Islet precursor cell (in vitro differentiated cells): ENCODE measurements around the gene ATP13A2.
"Not testable (repeated sequence)": the region's sequence is repeated elsewhere in the genome, so short reads cannot be mapped to it uniquely, and the experiment has no call there.

ENCODE experiments used
- DNase-seq: peaks from one replicate; pipeline ENCODE4 v3.0.0-alpha.2; 2018

Gene ATP13A2

DNA sequence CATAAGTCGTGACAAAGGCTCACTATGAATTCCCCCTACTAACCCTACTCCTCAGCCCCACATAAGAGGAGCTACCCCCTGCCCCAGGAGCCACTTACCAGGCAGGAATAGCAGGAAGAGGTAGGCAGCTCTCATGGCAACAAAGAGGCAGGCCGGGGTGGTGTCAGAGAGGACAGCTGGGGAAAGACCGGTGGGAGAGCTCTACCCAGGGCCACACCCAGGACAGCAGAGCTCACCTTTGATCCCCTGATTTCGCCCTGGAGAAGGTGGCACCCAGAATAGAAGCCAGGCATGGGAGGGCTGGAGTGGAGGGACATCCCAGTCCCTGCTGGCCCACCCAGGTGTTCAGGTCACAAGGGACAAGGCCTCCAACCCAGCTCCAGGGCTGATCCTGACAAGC lies 33.6 kb downstream of the ATP13A2 start:
- DNase-seq, result no peak

DNA sequence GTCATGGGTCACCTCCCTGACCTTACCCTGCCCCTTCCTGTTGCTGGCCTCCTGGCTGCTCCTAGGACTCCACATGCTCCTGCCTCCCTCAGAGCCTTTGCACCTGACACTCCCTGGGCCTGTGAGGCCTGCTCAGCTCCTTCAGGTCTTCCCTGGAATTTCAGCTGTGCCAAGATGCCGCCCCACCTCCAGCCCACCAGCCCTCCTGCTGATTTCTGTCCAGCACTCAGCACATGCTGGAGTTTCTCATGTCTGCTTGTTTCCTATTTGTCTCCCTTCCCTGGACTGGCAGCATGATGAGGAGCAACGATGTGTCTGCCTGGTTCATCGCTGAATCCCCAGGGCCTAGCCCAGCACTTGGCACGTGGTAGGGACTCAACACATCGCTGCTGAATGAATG lies 34.4 kb downstream of the ATP13A2 start:
- no peak for DNase-seq

DNA sequence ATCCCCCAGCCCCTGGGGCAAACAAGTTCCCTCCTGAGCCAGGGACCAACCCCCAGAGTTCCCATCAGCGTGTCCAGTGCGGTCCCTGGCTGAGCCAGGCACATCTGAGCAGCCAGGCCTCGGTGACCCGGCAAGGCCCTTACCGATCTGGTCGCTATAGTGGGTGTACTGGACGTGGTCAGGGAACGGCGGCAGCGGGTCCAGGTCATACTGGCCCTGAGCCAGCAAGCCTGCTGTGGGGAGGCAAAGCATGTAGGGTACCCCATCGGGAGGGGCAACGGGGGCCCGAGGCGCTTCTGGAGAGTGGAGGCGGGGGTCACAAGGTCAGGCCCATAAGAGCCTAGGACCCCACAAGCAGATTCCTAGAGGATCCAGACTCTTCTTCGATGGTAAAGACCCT lies 34.8 kb downstream of the ATP13A2 start:
- DNase-seq, result no peak

DNA sequence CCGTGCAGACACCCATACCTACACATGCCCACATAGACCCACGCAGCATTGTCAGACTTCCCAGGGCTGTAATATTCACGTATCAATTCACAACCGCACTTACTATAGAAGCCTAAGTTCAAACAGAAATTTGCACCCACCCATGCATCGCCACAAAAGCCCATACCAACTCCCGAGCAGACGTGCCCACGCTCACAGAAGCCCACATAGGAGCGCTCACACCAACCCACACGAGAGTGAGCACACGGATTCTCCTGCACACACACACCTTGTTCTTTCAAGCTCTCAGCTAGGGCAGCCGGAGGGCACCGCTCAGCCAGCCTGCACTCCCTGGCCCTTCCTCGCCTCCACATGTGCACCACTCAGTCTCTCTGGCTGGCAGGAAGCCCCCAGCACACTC lies 35.9 kb downstream of the ATP13A2 start:
- DNase-seq, result no peak

DNA sequence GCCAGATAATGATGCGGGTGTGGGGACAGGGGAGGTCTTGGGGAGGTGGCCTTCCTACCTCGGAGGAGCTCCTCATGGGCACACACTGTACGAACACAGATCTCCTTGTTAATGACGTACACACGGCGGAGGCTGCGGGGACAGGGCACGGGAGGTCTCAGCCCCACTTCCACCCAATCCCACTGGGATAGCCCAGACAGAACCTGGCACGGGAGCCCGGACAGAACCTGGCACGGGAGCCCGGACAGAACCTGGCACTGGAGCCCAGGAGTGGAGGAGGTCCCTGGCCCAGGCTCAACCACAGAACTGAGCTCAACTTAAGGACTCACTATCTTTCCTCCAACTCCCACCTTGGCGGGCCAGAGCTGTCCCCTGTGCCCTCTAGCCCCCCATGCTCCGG lies 36.5 kb downstream of the ATP13A2 start:
- DNase-seq, result no peak

DNA sequence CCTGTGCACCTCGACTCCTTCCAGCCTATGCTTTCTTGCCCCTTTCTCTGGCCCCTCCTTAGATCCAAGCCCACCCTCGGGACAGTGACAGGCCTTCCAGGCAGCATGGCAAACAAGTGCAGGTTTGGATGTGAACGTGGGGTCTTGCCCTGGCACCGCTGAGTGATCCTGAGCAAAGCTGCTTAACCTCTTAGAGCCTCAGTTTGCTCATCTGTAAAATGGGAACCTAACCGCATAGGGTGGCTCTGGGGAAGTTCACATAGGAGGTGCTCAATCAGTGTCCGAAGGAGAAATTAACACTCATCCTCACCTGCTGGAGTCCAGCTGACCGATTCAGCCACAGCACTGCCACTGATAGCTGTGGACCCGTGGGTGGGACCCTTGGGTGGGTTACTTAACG lies 38.5 kb downstream of the ATP13A2 start:
- no peak for DNase-seq

DNA sequence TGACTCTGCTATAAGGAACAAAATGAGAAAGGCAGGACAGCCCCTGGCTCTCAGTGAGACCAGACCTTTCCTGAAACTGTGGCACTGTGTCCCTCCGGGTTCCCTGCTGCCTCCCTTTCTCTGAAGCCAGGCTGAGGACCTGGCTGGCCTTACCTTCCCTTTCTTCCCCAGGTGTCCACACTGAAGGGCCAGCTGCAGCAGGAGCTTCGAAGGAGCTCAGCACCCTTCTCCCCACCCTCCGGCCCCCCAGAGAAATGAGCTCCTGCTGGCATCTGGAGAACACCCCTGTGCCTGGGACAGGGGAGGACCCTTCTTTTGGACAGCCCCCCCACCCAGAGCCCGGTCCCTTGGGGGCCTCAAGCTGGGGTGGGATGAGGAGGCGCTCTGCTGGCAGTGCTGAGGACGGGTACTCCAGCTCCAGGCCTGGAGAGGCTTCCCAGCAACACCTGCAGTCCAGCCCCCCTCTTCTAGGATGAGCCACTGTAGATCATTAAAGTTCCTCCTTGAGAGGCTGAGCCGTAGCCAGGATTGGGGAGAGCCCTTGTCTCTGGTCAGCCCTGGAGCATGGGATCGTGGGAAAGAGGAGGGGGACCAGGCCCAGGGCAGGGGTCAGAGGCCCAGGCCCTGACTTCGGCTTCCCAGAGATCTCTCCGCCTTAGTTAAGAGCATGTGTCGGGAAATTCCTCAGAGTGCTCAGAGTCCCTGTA lies 39.4 kb downstream of the ATP13A2 start:
- DNase-seq, result no peak

DNA sequence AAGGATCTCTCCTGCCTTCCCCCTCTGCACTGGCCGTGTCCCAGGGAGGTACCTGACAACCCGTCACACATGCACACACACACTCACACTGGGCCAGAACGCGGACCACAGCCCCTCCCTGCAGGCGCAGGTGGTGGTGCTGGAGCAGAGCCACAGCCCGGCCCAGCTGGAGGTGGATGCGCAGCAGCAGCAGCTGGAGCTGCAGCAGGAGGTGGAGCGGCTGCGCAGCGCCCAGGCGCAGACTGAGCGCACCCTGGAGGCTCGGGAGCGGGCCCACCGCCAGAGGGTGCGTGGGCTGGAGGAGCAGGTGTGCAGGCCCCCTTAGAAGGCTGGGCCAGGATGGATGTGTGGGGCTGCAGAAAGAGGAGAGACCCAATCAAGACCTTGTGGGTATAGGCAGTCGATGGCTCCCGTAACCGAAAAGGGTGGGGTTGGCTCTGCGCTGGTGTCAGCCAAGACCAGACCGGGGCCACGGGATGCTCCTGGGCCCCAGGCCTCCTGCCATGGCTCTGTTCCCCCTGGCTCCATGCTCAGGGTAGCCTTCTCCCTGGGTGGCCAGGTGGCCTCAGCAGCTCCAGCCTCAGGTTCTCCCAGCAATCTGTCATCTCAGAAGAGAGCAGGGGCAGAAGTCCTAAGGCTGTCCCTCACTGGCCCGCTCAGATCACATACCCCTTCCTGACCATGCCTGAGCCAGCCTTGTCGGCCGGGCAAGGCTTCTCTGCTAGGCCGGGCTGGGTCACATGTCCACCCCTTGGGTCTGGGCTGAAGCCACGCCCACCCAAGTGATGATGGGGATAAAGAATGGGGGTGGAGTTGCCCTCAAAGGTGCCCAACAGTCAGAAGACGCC lies 40.2 kb downstream of the ATP13A2 start:
- DNase-seq, result peak; percentile 65

DNA sequence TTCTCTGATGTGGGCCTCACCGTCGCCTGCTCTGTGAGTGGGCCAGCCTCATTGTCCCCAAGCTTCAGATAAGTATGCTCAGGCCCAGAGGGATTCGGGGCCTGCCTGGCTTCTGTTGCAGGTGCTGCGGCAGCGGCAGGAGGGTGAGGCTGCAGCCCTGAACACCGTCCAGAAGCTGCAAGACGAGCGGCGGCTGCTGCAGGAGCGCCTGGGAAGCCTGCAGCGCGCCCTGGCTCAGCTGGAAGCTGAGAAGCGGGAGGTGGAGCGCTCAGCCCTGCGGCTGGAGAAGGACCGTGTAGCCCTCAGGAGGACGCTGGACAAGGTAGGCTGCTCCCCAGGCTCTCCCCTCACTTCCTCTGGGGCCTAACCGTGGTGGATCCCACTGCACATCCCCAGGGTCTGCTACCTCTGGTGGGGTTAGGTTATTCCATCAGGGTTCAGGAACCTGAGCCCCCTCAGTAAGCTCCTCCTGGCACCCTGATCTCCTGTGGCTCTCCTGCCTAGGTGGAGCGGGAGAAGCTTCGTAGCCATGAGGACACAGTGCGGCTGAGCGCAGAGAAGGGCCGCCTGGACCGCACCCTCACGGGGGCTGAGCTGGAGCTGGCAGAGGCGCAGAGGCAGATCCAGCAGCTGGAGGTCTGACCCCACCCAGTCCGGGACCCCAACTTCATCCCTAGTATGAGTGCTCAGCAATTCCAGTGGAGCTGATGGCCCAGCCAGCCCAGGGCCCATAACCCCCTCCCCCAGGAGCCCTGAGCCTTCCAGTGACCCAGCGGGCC lies 41.4 kb downstream of the ATP13A2 start:
- no peak for DNase-seq

DNA sequence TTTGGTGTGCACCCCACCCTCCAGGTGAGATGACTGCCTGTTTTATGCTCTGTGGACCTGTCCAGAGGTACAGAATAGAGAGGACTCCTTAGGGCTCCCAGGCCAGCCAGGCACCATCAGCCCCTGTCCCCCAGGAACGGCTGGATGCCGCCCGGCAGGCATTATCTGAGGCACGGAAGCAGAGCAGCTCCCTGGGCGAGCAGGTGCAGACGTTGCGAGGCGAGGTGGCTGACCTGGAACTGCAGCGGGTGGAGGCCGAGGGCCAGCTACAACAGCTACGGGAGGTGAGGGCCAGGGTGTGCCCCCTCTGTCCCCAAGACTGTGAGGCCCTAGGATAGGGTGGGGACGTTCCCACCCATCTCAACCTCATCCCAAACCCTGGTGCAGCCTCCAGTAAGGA lies 42.1 kb downstream of the ATP13A2 start:
- no peak for DNase-seq

DNA sequence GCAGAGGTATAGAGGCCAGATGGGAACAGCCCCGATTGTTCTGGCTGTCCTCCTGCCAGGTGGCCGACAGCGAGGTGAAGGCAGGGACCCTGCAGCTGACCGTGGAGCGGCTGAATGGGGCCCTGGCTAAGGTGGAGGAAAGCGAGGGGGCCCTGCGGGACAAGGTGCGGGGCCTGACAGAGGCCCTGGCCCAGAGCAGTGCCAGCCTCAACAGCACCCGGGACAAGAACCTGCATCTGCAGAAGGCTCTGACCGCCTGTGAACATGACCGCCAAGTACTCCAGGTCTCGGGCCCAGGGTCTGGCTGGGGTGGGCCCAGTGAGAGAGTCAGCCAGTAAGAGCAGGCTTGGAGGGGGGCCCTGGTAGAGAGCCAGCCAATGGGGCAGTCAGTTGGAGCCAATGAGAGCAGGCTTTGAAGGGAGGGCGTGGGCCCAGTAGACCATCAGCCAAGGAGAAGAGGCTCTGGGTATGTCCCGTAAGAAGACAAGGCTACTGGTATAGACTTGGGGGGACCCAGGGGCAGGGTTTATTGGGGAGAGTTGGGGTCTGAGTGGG lies 42.6 kb downstream of the ATP13A2 start:
- DNase-seq, result no peak

DNA sequence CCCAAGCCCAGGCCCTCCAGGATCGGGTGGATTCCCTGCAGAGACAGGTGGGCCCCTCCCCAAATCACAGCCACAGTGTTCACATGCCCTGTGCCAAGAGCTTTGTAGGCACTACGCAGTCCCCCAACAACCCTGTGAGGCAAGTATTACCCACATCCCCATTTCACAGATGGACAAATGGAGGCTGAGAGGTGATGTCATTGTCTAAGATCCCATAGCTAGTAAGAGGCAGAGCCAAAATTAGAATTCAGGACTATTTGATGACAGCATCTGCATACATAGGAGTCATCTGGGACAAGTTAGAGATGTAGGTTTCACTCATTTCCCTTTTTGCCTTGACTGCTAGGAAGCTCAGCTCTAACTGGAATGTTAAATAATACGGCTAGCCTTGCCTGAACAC lies 43.4 kb downstream of the ATP13A2 start:
- DNase-seq, result no peak

DNA sequence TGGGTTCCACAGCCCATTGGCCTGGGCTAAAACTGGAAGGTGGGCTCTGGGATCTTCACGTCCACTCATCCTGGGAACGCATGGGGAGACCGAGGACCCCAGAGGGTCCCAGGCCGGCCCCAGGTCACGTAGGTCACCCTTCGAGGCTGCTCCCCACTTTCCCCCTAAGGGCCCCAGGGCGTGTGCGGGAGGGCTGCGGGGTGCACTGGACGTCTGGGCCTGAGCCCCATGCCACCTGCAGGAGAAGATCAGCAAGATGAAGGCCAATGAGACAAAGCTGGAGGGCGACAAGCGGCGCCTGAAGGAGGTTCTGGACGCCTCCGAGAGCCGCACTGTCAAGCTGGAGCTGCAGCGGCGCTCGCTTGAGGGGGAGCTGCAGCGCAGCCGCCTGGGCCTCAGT lies 43.8 kb downstream of the ATP13A2 start:
- DNase-seq, result no peak

DNA sequence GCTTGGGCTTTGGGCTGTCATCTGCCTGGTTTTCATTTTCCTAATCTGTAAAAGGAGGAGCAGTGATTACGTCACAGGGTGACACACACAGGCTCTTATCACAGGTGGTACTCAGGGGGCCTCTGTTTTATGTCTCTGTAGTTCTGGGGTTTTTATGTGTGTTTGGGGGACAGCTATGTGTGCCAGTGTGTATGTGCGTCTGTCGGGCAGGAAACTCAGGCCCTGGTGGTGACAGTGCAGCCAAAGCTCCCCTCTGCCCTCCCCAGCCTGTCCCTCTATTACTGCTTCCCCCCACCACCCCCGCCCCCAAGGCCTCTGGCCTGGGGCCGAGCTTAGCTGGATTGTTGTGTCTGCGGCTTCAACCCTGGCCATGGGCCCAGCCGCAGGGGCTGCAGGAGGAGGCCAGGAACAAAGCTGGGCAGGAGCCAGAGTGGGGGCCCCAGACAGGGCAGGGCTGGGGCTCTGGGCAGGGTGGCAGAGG lies 44.6 kb downstream of the ATP13A2 start:
- DNase-seq, result no peak

DNA sequence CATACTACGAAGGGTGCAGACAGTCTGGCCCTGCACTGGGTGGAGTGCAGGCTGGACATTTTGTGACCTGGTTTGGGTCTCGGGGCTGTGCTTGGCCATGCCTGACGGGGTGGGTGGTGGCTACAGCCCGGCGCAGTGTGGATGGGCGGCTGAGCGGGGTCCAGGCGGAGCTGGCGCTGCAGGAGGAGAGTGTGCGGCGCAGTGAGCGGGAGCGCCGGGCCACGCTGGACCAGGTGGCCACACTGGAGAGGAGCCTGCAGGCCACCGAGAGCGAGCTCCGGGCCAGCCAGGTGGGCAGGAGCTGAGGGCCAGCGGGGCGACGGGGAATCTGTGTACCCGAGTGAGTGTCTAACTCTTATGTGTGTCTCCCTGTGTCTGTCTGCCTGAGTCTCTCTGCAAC lies 45.4 kb downstream of the ATP13A2 start:
- DNase-seq, result no peak

DNA sequence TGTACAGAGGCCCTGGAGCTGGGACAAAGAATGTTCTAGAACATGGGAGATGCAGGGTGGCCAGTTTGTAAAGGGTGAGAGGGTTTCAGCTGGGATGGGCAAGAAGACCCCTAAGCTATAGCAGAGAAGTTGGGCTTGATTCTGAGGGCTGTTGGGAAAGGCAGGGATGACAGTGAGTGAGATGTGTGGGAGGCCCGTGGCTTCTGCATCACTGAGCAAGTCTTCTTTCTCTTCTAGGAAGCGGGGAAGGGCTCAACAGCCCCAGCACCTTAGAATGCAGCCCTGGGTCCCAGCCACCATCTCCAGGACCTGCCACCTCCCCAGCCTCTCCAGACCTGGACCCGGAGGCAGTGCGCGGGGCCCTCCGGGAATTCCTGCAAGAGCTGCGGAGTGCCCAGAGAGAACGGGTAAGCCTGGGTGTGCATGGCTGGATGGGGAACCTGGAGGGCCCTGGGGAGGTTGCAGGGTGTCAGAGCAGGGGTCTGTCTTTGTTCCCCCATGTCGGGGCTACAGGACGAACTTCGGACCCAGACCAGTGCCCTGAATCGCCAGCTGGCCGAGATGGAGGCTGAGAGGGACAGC lies 46.2 kb downstream of the ATP13A2 start:
- no peak for DNase-seq

DNA sequence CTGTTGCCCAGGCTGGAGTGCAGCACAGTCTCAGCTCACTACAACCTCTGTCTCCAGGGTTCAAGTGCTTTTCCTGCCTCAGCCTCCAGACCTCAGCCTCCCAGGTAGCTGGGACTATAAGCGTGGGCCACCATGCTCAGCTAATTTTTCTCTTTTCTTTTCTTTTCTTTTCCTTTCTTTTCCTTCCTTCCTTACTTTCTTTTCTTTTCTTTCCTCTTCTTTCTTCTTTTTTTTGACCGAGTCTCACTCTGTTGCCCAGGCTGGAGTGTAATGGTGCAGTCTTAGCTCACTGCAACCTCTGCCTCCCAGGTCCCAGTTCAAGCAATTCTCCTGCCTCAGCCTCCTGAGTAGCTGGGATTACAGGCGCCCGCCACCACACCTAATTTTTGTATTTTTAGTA lies 47.6 kb downstream of the ATP13A2 start:
- not testable (repeated sequence) for DNase-seq

DNA sequence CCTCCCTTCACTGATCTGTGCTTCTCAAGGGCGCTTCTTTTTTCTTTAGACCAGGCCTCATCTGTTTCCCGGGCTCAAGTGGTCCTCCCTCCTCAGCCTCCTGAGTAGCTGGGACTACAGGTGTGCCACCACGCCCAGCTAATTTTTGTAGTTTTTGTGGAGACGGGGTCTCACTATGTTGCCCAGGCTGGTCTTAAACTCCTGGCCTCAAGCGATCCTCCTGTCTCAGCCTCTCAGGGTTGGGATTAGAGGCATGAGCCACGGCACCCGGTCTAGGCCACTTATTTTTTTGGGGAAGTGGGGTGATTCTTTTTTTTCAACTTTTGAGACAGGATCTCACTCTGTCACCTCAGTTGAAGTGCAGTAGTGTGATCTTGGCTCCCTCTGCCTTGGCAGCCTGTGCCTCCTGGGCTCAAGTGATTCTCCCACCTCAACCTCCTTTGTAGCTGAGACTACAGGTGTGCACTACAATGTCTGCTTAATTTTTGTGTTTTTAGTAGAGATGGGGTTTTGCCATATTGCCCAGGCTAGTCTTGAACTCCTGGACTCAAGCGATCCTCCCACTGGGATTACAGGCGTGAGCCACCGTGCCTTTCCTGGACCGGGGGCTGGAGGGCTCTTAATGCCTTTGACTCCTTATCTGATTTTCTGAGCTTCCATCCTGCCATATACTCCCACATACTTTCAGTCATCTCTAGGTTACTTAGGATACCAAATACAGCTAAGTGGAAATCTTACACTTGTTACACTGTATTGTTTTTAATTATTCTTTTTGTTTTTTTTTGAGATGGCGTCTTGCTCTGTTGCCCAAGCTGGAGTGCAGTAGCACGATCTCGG lies 50.2 kb downstream of the ATP13A2 start:
- DNase-seq, result no peak

DNA sequence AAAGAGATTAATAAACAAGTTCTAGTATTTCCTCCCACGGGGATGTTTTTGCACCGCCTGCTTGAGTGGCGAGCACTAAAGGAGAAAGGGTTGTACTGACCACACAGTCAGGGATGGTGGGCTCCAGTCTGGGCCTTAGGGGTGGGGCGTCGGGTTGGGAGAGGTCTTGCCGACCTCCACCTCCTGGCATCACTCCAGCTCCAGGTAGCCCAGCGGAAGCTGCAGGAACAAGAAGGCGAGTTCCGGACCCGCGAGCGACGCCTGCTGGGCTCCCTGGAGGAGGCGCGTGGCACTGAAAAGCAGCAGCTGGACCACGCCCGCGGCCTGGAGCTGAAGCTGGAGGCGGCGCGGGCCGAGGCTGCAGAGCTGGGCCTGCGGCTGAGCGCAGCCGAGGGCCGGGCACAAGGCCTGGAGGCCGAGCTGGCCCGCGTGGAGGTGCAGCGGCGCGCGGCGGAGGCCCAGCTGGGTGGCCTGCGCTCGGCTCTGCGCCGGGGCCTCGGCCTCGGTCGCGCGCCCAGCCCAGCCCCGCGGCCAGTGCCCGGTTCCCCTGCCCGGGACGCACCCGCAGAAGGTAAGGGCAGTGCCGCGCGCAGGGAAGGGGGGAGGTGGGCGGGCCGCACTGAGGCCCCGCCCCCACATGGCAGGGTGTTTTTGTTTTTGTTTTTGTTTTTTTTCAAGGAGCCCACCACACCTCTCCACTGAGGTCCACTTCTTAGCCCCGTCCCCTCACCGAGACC lies 51.0 kb downstream of the ATP13A2 start:
- peak; percentile 97 for DNase-seq

DNA sequence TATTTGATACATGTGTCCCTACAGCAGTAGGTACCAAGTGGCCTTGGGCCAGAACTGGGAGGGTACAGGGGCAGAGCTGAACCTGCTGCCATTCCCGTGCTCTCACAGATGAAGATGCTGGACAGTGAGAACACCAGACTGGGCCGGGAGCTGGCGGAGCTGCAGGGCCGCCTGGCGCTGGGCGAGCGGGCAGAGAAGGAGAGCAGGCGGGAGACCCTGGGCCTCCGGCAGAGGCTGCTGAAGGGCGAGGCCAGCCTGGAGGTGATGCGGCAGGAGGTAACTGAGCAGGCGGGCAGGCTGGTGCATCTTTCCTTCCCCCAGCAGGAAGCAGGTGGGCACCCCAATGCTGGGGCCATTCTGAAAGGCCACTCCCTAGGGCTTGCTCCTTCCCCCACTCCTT lies 53.3 kb downstream of the ATP13A2 start:
- DNase-seq, result no peak

DNA sequence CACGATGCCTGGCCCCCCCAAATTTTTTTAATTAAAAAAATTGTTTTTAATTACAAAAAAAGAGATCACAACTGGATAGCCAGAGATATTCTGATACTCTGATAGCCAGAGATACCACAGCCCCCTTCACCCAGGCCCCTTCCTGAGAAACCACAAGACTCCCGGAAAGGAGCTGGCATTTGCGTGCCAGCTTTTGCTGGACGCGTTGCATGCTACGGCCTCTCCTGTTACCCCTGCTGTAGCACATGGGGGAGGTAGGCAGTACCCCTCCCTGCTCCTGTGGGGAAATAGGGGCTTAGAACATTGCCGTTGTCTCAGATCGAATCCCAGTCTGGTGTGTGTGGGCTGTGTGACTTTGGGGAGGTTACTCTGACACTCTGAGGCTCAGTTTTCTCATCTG lies 54.0 kb downstream of the ATP13A2 start:
- DNase-seq, result no peak
